CD14-positive monocyte (primary cell): ENCODE data around the gene ADAMTS4. TPM values are rescaled to one million over a fixed set of nuclear protein-coding genes. Genes with fewer than 3 reads are reported as not detected.

Experiments used
- DNase-seq, 3 donors: peaks; one replicate each; pipeline ENCODE4 v3.0.0-alpha.2; 2011 to 2022
- H2AFZ ChIP-seq: 2 replicates; pipeline ENCODE4 v1.6.0; 2012; ENCODE audit warnings: mild to moderate bottlenecking, low read depth, low read length, inconsistent platforms; ENCODE audit not compliant: insufficient read depth, poor library complexity, severe bottlenecking
- H3K27ac ChIP-seq, 2 donors: 1 replicate in 1 of 2; 2 replicates in 1 of 2; pipeline ENCODE4 v1.5.1; 2012 to 2013; ENCODE audit warnings: low read length in 2 of 2, control low read depth in 1 of 2, inconsistent platforms in 1 of 2, low read depth in 1 of 2, mild to moderate bottlenecking in 1 of 2
- H3K27me3 ChIP-seq, 2 donors: one replicate each; pipeline versions ENCODE4 v1.6.0 to v1.6.1; 2011 to 2013; ENCODE audit warnings: low read length in 2 of 2; ENCODE audit not compliant: control insufficient read depth in 2 of 2, insufficient read depth in 2 of 2
- H3K36me3 ChIP-seq, 2 donors: replicated peaks in 1 of 2; 1 replicate in 1 of 2; 2 replicates in 1 of 2; pipeline versions ENCODE4 v1.5.1 to v1.6.1; 2012 to 2013; ENCODE audit warnings: low read length in 2 of 2, control low read depth in 1 of 2, inconsistent platforms in 1 of 2, mild to moderate bottlenecking in 1 of 2; ENCODE audit not compliant: insufficient read depth in 2 of 2, control insufficient read depth in 1 of 2
- H3K4me1 ChIP-seq, 2 donors: 1 replicate in 1 of 2; 2 replicates in 1 of 2; pipeline versions ENCODE4 v1.5.1 to v1.6.1; 2012 to 2013; ENCODE audit warnings: low read length in 2 of 2, control low read depth in 1 of 2, inconsistent platforms in 1 of 2, mild to moderate bottlenecking in 1 of 2, moderate library complexity in 1 of 2; ENCODE audit not compliant: insufficient read depth in 2 of 2, control insufficient read depth in 1 of 2
- H3K4me2 ChIP-seq: replicated peaks from 2 replicates; pipeline ENCODE3; 2012; ENCODE audit warnings: low read length, moderate library complexity, mild to moderate bottlenecking; ENCODE audit not compliant: poor library complexity, severe bottlenecking; ENCODE audit errors: extremely low read depth
- H3K4me3 ChIP-seq, 3 experiments: fragments of 200-600 bp in 1 of 3; sonication (generic) in 1 of 3; replicated peaks in 1 of 3; 1 replicate in 2 of 3; 2 replicates in 1 of 3; pipeline ENCODE4 v1.5.1; 2011 to 2013; ENCODE audit warnings: low read length in 3 of 3, mild to moderate bottlenecking in 3 of 3, control low read depth in 2 of 3, low read depth in 2 of 3, inconsistent platforms in 1 of 3, moderate library complexity in 1 of 3
- H3K79me2 ChIP-seq: 2 replicates; pipeline ENCODE4 v1.6.0; 2012; ENCODE audit warnings: mild to moderate bottlenecking, control low read depth, inconsistent platforms, low read length, moderate library complexity; ENCODE audit not compliant: insufficient read depth
- H3K9ac ChIP-seq: 2 replicates; pipeline ENCODE4 v1.6.0; 2017; ENCODE audit warnings: low read length, mild to moderate bottlenecking; ENCODE audit not compliant: insufficient read depth, poor library complexity, severe bottlenecking
- H3K9me3 ChIP-seq, 2 donors: replicated peaks in 1 of 2; 1 replicate in 1 of 2; 2 replicates in 1 of 2; pipeline versions ENCODE4 v1.5.1 to v1.6.1; 2012 to 2013; ENCODE audit warnings: low read length in 2 of 2, control low read depth in 1 of 2; ENCODE audit not compliant: control insufficient read depth in 1 of 2, insufficient read depth in 1 of 2
- H4K20me1 ChIP-seq: 2 replicates; pipeline ENCODE4 v1.6.0; 2012; ENCODE audit warnings: mild to moderate bottlenecking, low read length, control low read depth, moderate library complexity; ENCODE audit not compliant: insufficient read depth
- H3K27ac Mint-ChIP-seq, 7 donors: one replicate each; pipeline ENCODE4 v1.8.0; 2020; ENCODE audit warnings: mild to moderate bottlenecking in 7 of 7, mixed read lengths in 7 of 7, moderate library complexity in 6 of 7, inconsistent platforms in 2 of 7
- H3K27me3 Mint-ChIP-seq, 3 donors: one replicate each; pipeline ENCODE4 v1.8.0; 2021 to 2022; ENCODE audit warnings: low read depth in 3 of 3, mild to moderate bottlenecking in 3 of 3, mixed read lengths in 3 of 3, moderate library complexity in 3 of 3, inconsistent platforms in 1 of 3
- H3K36me3 Mint-ChIP-seq, 2 donors: one replicate each; pipeline ENCODE4 v1.8.0; 2020; ENCODE audit warnings: mixed read lengths in 2 of 2, inconsistent platforms in 1 of 2, mild to moderate bottlenecking in 1 of 2
- H3K4me1 Mint-ChIP-seq: one replicate; pipeline ENCODE4 v1.8.0; 2020; ENCODE audit warnings: mild to moderate bottlenecking, mixed read lengths
- H3K4me3 Mint-ChIP-seq, 2 donors: one replicate each; pipeline ENCODE4 v1.8.0; 2020; ENCODE audit warnings: mild to moderate bottlenecking in 2 of 2, mixed read lengths in 2 of 2, moderate library complexity in 1 of 2
- H3K9me3 Mint-ChIP-seq, 7 donors: one replicate each; pipeline ENCODE4 v1.8.0; 2020 to 2022; ENCODE audit warnings: mixed read lengths in 7 of 7, mild to moderate bottlenecking in 6 of 7, moderate library complexity in 6 of 7, inconsistent platforms in 2 of 7
- WGBS: methylation state at CpG from one replicate; pipeline ENCODE4 v1.1.5; 2013; ENCODE audit warnings: missing lambda C conversion rate; ENCODE audit not compliant: insufficient coverage; 5-methylcytosine and 5-hydroxymethylcytosine counted together
- intact Hi-C, 2 donors: fragments of 100-400 bp; cut with micrococcal nuclease; formaldehyde crosslinking; loops; one replicate each; pipeline versions ENCODE4 v1.15.0 to v1.15.1; 2023
- polyA plus RNA-seq, 3 donors: library from polyadenylated mRNA; depleted of rRNA in 1 of 3; unstranded in 2 of 3; stranded (reverse) in 1 of 3; fragments of 300-500 nt in 2 of 3; fragments of >200 nt in 1 of 3; fragmentation: Illumina TruSeq in 2 of 3; gene quantifications; 1 replicate in 2 of 3; 2 replicates in 1 of 3; pipeline ENCODE4 v1.2.3, GENCODE V29; 2012 to 2021
- TF ChIP-seq, protein P1 (sequence below): fragments of 200-600 bp; IDR thresholded peaks from one replicate; pipeline ENCODE4 v1.8.0; 2022; ENCODE audit warnings: antibody characterized with exemption, mild to moderate bottlenecking

Gene ADAMTS4
- polyA plus RNA-seq, 3 donors, result 0.01 to 0.04 TPM; not detected in 1

DNA sequence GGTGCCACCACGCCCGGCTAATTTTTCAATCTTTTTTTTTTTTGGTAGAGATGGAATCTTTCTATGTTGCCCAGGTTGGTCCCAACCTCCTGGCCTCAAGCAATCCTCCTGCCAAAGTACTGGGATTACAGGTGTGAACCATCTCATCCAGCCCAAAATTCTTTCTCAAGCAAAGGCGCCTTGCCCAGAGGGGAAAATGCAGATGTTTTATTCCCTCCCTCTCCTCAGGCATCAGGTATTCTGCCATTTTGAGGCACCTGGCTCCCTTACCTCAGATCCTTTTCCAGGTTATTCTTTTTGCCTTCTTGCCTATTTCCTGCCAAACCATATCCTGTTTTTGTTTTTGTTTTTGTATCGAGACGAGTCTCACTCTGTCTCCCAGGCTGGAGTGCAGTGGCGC is 10.5 kb downstream of the ADAMTS4 start:
- Histone ChIP-seq H3K27me3 (no peaks in the 10 kb centered on the region), H3K79me2 (no peaks in the 10 kb centered on the region), H3K27ac (no peak overlapping the region), H3K9ac (no peak overlapping the region), H3K4me1 (peaks cover 66 to 67% of the 10 kb centered on the region in 2 donors), H2AFZ (no peak overlapping the region), H3K4me2 (no peak overlapping the region), H4K20me1 (no peaks in the 10 kb centered on the region), H3K36me3 (no peaks in the 10 kb centered on the region), H3K4me3 (no peak overlapping the region), H3K9me3 (no peaks in the 10 kb centered on the region)
- Mint-ChIP-seq H3K27ac (peak overlapping the region in 3 of 7 donors; percentile 5 to 27 (median 21)), H3K9me3 (no peaks in the 10 kb centered on the region), H3K36me3 (peaks cover 0 to 4% of the 10 kb centered on the region in 2 donors), H3K4me3 (no peak overlapping the region), H3K27me3 (peaks cover 0 to 4% (median 1%) of the 10 kb centered on the region in 3 donors), H3K4me1 (peaks cover 80% of the 10 kb centered on the region)
- intact Hi-C loops, result no loop called here
- TF ChIP-seq, protein P1, sequence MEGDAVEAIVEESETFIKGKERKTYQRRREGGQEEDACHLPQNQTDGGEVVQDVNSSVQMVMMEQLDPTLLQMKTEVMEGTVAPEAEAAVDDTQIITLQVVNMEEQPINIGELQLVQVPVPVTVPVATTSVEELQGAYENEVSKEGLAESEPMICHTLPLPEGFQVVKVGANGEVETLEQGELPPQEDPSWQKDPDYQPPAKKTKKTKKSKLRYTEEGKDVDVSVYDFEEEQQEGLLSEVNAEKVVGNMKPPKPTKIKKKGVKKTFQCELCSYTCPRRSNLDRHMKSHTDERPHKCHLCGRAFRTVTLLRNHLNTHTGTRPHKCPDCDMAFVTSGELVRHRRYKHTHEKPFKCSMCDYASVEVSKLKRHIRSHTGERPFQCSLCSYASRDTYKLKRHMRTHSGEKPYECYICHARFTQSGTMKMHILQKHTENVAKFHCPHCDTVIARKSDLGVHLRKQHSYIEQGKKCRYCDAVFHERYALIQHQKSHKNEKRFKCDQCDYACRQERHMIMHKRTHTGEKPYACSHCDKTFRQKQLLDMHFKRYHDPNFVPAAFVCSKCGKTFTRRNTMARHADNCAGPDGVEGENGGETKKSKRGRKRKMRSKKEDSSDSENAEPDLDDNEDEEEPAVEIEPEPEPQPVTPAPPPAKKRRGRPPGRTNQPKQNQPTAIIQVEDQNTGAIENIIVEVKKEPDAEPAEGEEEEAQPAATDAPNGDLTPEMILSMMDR, result no peak
- WGBS, result 100% methylated on average over 1 of the region's 6 CpGs
- DNase-seq, result no peak

DNA sequence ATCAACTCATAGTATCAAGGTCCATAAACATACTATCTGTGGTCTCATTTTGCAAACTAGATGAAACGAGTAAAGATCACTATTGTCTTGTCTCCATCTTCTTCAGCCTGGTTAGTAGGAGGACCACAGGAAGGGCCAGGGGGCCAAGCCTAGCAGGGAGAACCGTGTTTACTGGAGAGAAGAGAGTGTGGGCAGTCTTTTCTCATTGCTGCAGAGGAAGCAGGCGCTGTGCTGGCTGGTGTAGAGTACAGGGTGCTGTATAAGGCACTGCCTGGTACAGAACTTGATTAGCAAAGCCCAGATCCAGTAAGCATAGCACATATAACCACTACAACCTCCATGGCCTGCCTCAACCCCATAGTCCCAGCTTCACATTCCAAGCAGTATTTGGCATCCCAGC is 11.5 kb downstream of the ADAMTS4 start:
- no peaks in the 10 kb centered on the region for H3K9me3 Mint-ChIP-seq
- peak overlapping the region; percentile 31 to 99 (median 99) for H3K27ac Mint-ChIP-seq
- no peak overlapping the region for H3K4me3 Mint-ChIP-seq
- no peaks in the 10 kb centered on the region for H3K36me3 ChIP-seq
- H3K79me2 ChIP-seq, result no peaks in the 10 kb centered on the region
- H3K27ac ChIP-seq, result peak overlapping the region in 1 of 2 donors; percentile 96
- peak overlapping the region; percentile 47 for H2AFZ ChIP-seq
- TF ChIP-seq, protein P1, result no peak
- H3K4me1 ChIP-seq, result peaks cover 67 to 68% of the 10 kb centered on the region in 2 donors
- H3K4me1 Mint-ChIP-seq, result peaks cover 82% of the 10 kb centered on the region
- DNase-seq, result no peak
- H3K36me3 Mint-ChIP-seq, result peaks cover 0 to 4% of the 10 kb centered on the region in 2 donors
- 0% methylated on average over 1 of the region's 3 CpGs for WGBS
- H3K4me3 ChIP-seq, result no peak overlapping the region
- no peak overlapping the region for H3K4me2 ChIP-seq
- H3K9me3 ChIP-seq, result no peaks in the 10 kb centered on the region
- intact Hi-C loops, result no loop called here
- peaks cover 0 to 4% (median 1%) of the 10 kb centered on the region in 3 donors for H3K27me3 Mint-ChIP-seq
- H4K20me1 ChIP-seq, result no peaks in the 10 kb centered on the region
- H3K27me3 ChIP-seq, result no peaks in the 10 kb centered on the region
- H3K9ac ChIP-seq, result no peak overlapping the region
